ENCODE data around the gene PGGT1B. TPM values are rescaled to one million over a fixed set of nuclear protein-coding genes. Genes with fewer than 3 reads are reported as not detected.

The PGGT1B gene
- total and polyA plus RNA-seq, 4 donors: 3.6 to 43.9 (median 14.5) TPM

DNA sequence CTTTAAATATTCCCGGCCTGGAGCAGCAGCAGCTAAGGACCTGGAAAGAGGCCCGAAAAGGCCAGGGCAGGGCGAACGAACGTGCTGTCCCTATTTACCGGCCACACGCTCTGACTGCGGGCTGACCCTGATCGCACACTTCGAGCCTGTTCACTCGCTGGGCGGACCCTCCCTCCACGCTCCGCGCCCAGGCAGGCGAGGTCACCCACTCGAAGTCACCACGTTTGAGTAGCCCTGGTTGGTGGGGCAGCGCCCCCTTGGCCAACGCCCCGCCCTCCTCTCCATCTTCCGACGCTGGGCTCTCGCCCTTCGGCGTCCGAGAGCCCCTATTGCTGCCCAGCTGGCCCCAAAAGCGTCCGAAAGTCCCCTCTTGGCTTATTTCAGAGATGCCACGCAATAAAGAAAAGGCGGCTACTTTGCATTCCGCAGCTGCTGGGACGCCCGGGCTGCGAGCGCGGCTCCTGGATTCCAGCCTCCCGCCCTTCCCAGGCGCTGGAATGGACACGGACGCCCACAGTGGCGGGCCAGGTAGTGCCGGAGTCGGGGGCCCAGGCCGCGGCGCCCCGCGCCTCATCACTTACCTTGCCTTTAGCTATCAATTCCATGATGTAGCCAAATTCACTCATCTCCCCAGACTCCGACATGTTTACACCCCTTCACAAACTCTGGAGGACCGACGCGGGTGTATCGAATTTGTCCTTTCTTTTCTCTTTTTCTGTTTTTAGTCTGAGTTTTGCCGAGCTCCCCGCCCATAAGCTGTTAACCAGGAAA is 83.1 kb downstream of the PGGT1B start:
- TF ChIP-seq, protein P1, sequence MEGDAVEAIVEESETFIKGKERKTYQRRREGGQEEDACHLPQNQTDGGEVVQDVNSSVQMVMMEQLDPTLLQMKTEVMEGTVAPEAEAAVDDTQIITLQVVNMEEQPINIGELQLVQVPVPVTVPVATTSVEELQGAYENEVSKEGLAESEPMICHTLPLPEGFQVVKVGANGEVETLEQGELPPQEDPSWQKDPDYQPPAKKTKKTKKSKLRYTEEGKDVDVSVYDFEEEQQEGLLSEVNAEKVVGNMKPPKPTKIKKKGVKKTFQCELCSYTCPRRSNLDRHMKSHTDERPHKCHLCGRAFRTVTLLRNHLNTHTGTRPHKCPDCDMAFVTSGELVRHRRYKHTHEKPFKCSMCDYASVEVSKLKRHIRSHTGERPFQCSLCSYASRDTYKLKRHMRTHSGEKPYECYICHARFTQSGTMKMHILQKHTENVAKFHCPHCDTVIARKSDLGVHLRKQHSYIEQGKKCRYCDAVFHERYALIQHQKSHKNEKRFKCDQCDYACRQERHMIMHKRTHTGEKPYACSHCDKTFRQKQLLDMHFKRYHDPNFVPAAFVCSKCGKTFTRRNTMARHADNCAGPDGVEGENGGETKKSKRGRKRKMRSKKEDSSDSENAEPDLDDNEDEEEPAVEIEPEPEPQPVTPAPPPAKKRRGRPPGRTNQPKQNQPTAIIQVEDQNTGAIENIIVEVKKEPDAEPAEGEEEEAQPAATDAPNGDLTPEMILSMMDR (IDR thresholded peaks at IDR 0.05; ENCODE audit: control extremely low read depth, extremely low read depth): no peak
- H3K36me3 ChIP-seq (ENCODE audit: control insufficient read depth in 4 of 4, insufficient read depth in 4 of 4, low read length in 4 of 4): no peaks in the 10 kb centered on the region
- DNase-seq: peak; percentile 43 to 55 (median 55)
- 2 to 4% methylated on average over 56 of the region's 56 CpGs for WGBS, 2 donors
- peak; percentile 50 for ATAC-seq (ENCODE audit: insufficient read depth, low FRiP score)
- H3K27me3 ChIP-seq (ENCODE audit: control insufficient read depth in 3 of 3, insufficient read depth in 3 of 3, low read length in 2 of 3): peaks cover 5 to 84% (median 56%) of the 10 kb centered on the region in 3 donors
- peaks cover 0 to 3% (median 0%) of the 10 kb centered on the region in 4 donors for H3K9me3 ChIP-seq (ENCODE audit: control insufficient read depth in 4 of 4, insufficient read depth in 3 of 4, low read length in 3 of 4)
- no peak overlapping the region for H3K27ac ChIP-seq (ENCODE audit: low read depth in 1 of 2, low read length in 1 of 2)
- no peak overlapping the region for H3K9ac ChIP-seq (ENCODE audit: insufficient read depth in 1 of 2, low read length in 2 of 2)
- H3K4me1 ChIP-seq (ENCODE audit: control insufficient read depth in 5 of 5, insufficient read depth in 5 of 5, low read length in 5 of 5): peaks cover 0 to 10% (median 0%) of the 10 kb centered on the region in 5 donors
- H3K4me3 ChIP-seq: peak overlapping the region; percentile 17

GRCh38 chr5:115179030-115179393 is 83.7 kb downstream of the PGGT1B start:
- Histone ChIP-seq H3K27ac (ENCODE audit: low read depth in 1 of 2, low read length in 1 of 2) (no peak overlapping the region), H3K4me3 (no peak overlapping the region), H3K27me3 (ENCODE audit: control insufficient read depth in 3 of 3, insufficient read depth in 3 of 3, low read length in 2 of 3) (peaks cover 5 to 84% (median 52%) of the 10 kb centered on the region in 3 donors), H3K9ac (ENCODE audit: insufficient read depth in 1 of 2, low read length in 2 of 2) (no peak overlapping the region), H3K9me3 (ENCODE audit: control insufficient read depth in 4 of 4, insufficient read depth in 3 of 4, low read length in 3 of 4) (peaks cover 0 to 3% (median 0%) of the 10 kb centered on the region in 4 donors), H3K4me1 (ENCODE audit: control insufficient read depth in 5 of 5, insufficient read depth in 5 of 5, low read length in 5 of 5) (peaks cover 0 to 10% (median 0%) of the 10 kb centered on the region in 5 donors), H3K36me3 (ENCODE audit: control insufficient read depth in 4 of 4, insufficient read depth in 4 of 4, low read length in 4 of 4) (no peaks in the 10 kb centered on the region)
- 28 to 32% methylated on average over 30 of the region's 30 CpGs for WGBS, 2 donors
- ATAC-seq (ENCODE audit: insufficient read depth, low FRiP score) (no peak), DNase-seq (peak in 2 of 3 donors; percentile 13 to 22)
- TF ChIP-seq, protein P1 (IDR thresholded peaks at IDR 0.05; ENCODE audit: control extremely low read depth, extremely low read depth): no peak

DNA sequence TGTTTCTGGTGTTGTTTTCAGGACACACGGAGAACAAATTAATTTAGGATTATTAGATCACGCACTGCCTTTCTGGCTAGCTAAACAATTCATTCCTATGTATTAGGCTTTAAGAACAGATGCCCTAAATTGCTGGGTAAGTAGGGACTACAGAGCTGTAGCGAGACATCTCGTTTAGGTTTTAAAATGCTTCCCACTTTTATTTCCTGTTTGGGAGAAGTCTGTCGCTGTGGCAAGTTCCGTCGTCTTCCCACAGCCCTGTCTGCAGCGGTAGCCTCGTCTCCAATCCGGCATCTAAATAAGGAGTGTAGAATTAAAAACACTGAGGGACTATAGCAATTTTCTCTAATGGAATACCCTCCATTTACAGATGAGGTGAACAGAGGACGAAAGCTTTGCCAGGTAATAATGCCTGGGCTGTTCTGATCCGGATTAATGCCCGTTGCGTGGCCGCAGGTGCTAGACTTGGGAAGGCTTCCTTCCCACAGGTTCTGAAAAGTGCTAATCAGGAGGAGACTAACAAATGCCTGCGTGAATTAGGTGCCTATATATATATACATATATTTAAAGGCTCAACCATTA is 91.7 kb downstream of the PGGT1B start:
- ATAC-seq (ENCODE audit: insufficient read depth, low FRiP score) (no peak), DNase-seq (peak in 1 of 3 donors; percentile 5)
- 15 to 31% methylated on average over 16 of the region's 16 CpGs for whole genome bisulfite sequencing, 2 donors
- Histone ChIP-seq H3K9me3 (ENCODE audit: control insufficient read depth in 4 of 4, insufficient read depth in 3 of 4, low read length in 3 of 4) (peaks cover 0 to 9% (median 0%) of the 10 kb centered on the region in 4 donors), H3K4me3 (peak overlapping the region; percentile 54), H3K9ac (ENCODE audit: insufficient read depth in 1 of 2, low read length in 2 of 2) (no peak overlapping the region), H3K27ac (ENCODE audit: low read depth in 1 of 2, low read length in 1 of 2) (no peak overlapping the region), H3K4me1 (ENCODE audit: control insufficient read depth in 5 of 5, insufficient read depth in 5 of 5, low read length in 5 of 5) (peaks cover 0 to 17% (median 0%) of the 10 kb centered on the region in 5 donors), H3K36me3 (ENCODE audit: control insufficient read depth in 4 of 4, insufficient read depth in 4 of 4, low read length in 4 of 4) (no peaks in the 10 kb centered on the region), H3K27me3 (ENCODE audit: control insufficient read depth in 3 of 3, insufficient read depth in 3 of 3, low read length in 2 of 3) (peaks cover 0 to 51% (median 40%) of the 10 kb centered on the region in 3 donors)
- TF ChIP-seq, protein P1 (IDR thresholded peaks at IDR 0.05; ENCODE audit: control extremely low read depth, extremely low read depth): no peak

All from lung (tissue), 12 donors.